CD14-positive monocyte (primary cell): Measurements from ENCODE around the gene MYO1E. TPM values are rescaled to one million over a fixed set of nuclear protein-coding genes. Genes with fewer than 3 reads are reported as not detected.

Source experiments
- DNase-seq, 3 donors: peaks; one replicate each; pipeline ENCODE4 v3.0.0-alpha.2; 2011 to 2022
- H2AFZ ChIP-seq: 2 replicates; pipeline ENCODE4 v1.6.0; 2012; ENCODE audit warnings: mild to moderate bottlenecking, low read depth, low read length, inconsistent platforms; ENCODE audit not compliant: insufficient read depth, poor library complexity, severe bottlenecking
- H3K27ac ChIP-seq, 2 donors: 1 replicate in 1 of 2; 2 replicates in 1 of 2; pipeline ENCODE4 v1.5.1; 2012 to 2013; ENCODE audit warnings: low read length in 2 of 2, control low read depth in 1 of 2, inconsistent platforms in 1 of 2, low read depth in 1 of 2, mild to moderate bottlenecking in 1 of 2
- H3K27me3 ChIP-seq, 2 donors: one replicate each; pipeline versions ENCODE4 v1.6.0 to v1.6.1; 2011 to 2013; ENCODE audit warnings: low read length in 2 of 2; ENCODE audit not compliant: control insufficient read depth in 2 of 2, insufficient read depth in 2 of 2
- H3K36me3 ChIP-seq, 2 donors: replicated peaks in 1 of 2; 1 replicate in 1 of 2; 2 replicates in 1 of 2; pipeline versions ENCODE4 v1.5.1 to v1.6.1; 2012 to 2013; ENCODE audit warnings: low read length in 2 of 2, control low read depth in 1 of 2, inconsistent platforms in 1 of 2, mild to moderate bottlenecking in 1 of 2; ENCODE audit not compliant: insufficient read depth in 2 of 2, control insufficient read depth in 1 of 2
- H3K4me1 ChIP-seq, 2 donors: 1 replicate in 1 of 2; 2 replicates in 1 of 2; pipeline versions ENCODE4 v1.5.1 to v1.6.1; 2012 to 2013; ENCODE audit warnings: low read length in 2 of 2, control low read depth in 1 of 2, inconsistent platforms in 1 of 2, mild to moderate bottlenecking in 1 of 2, moderate library complexity in 1 of 2; ENCODE audit not compliant: insufficient read depth in 2 of 2, control insufficient read depth in 1 of 2
- H3K4me2 ChIP-seq: replicated peaks from 2 replicates; pipeline ENCODE3; 2012; ENCODE audit warnings: low read length, moderate library complexity, mild to moderate bottlenecking; ENCODE audit not compliant: poor library complexity, severe bottlenecking; ENCODE audit errors: extremely low read depth
- H3K4me3 ChIP-seq, 3 experiments: fragments of 200-600 bp in 1 of 3; sonication (generic) in 1 of 3; replicated peaks in 1 of 3; 1 replicate in 2 of 3; 2 replicates in 1 of 3; pipeline ENCODE4 v1.5.1; 2011 to 2013; ENCODE audit warnings: low read length in 3 of 3, mild to moderate bottlenecking in 3 of 3, control low read depth in 2 of 3, low read depth in 2 of 3, inconsistent platforms in 1 of 3, moderate library complexity in 1 of 3
- H3K79me2 ChIP-seq: 2 replicates; pipeline ENCODE4 v1.6.0; 2012; ENCODE audit warnings: mild to moderate bottlenecking, control low read depth, inconsistent platforms, low read length, moderate library complexity; ENCODE audit not compliant: insufficient read depth
- H3K9ac ChIP-seq: 2 replicates; pipeline ENCODE4 v1.6.0; 2017; ENCODE audit warnings: low read length, mild to moderate bottlenecking; ENCODE audit not compliant: insufficient read depth, poor library complexity, severe bottlenecking
- H3K9me3 ChIP-seq, 2 donors: replicated peaks in 1 of 2; 1 replicate in 1 of 2; 2 replicates in 1 of 2; pipeline versions ENCODE4 v1.5.1 to v1.6.1; 2012 to 2013; ENCODE audit warnings: low read length in 2 of 2, control low read depth in 1 of 2; ENCODE audit not compliant: control insufficient read depth in 1 of 2, insufficient read depth in 1 of 2
- H4K20me1 ChIP-seq: 2 replicates; pipeline ENCODE4 v1.6.0; 2012; ENCODE audit warnings: mild to moderate bottlenecking, low read length, control low read depth, moderate library complexity; ENCODE audit not compliant: insufficient read depth
- H3K27ac Mint-ChIP-seq, 7 donors: one replicate each; pipeline ENCODE4 v1.8.0; 2020; ENCODE audit warnings: mild to moderate bottlenecking in 7 of 7, mixed read lengths in 7 of 7, moderate library complexity in 6 of 7, inconsistent platforms in 2 of 7
- H3K27me3 Mint-ChIP-seq, 3 donors: one replicate each; pipeline ENCODE4 v1.8.0; 2021 to 2022; ENCODE audit warnings: low read depth in 3 of 3, mild to moderate bottlenecking in 3 of 3, mixed read lengths in 3 of 3, moderate library complexity in 3 of 3, inconsistent platforms in 1 of 3
- H3K36me3 Mint-ChIP-seq, 2 donors: one replicate each; pipeline ENCODE4 v1.8.0; 2020; ENCODE audit warnings: mixed read lengths in 2 of 2, inconsistent platforms in 1 of 2, mild to moderate bottlenecking in 1 of 2
- H3K4me1 Mint-ChIP-seq: one replicate; pipeline ENCODE4 v1.8.0; 2020; ENCODE audit warnings: mild to moderate bottlenecking, mixed read lengths
- H3K4me3 Mint-ChIP-seq, 2 donors: one replicate each; pipeline ENCODE4 v1.8.0; 2020; ENCODE audit warnings: mild to moderate bottlenecking in 2 of 2, mixed read lengths in 2 of 2, moderate library complexity in 1 of 2
- H3K9me3 Mint-ChIP-seq, 7 donors: one replicate each; pipeline ENCODE4 v1.8.0; 2020 to 2022; ENCODE audit warnings: mixed read lengths in 7 of 7, mild to moderate bottlenecking in 6 of 7, moderate library complexity in 6 of 7, inconsistent platforms in 2 of 7
- CTCF ChIP-seq: fragments of 200-600 bp; IDR thresholded peaks from one replicate; pipeline ENCODE4 v1.8.0; 2022; ENCODE audit warnings: antibody characterized with exemption, mild to moderate bottlenecking
- WGBS: methylation state at CpG from one replicate; pipeline ENCODE4 v1.1.5; 2013; ENCODE audit warnings: missing lambda C conversion rate; ENCODE audit not compliant: insufficient coverage; 5-methylcytosine and 5-hydroxymethylcytosine counted together
- intact Hi-C, 2 donors: fragments of 100-400 bp; cut with micrococcal nuclease; formaldehyde crosslinking; loops; one replicate each; pipeline versions ENCODE4 v1.15.0 to v1.15.1; 2023
- polyA plus RNA-seq, 3 donors: library from polyadenylated mRNA; depleted of rRNA in 1 of 3; unstranded in 2 of 3; stranded (reverse) in 1 of 3; fragments of 300-500 nt in 2 of 3; fragments of >200 nt in 1 of 3; fragmentation: Illumina TruSeq in 2 of 3; gene quantifications; 1 replicate in 2 of 3; 2 replicates in 1 of 3; pipeline ENCODE4 v1.2.3, GENCODE V29; 2012 to 2021

Gene MYO1E
- polyA plus RNA-seq, 3 donors = 5.5 to 16.2 (median 6.2) TPM

- no peak overlapping the region for H3K27ac ChIP-seq
- no peak overlapping the region for H2AFZ ChIP-seq
- H3K36me3 ChIP-seq = peaks cover 5 to 8% of the 10 kb centered on the region in 2 donors
- peaks cover 10 to 37% of the 10 kb centered on the region in 2 donors for H3K36me3 Mint-ChIP-seq
- no peak overlapping the region for H3K27ac Mint-ChIP-seq
- H3K4me1 Mint-ChIP-seq = no peaks in the 10 kb centered on the region
- no peaks in the 10 kb centered on the region for H3K79me2 ChIP-seq
- H3K4me1 ChIP-seq = peaks cover 0 to 2% of the 10 kb centered on the region in 2 donors
- H4K20me1 ChIP-seq = no peaks in the 10 kb centered on the region
- H3K27me3 Mint-ChIP-seq = no peaks in the 10 kb centered on the region
- no peak for TF ChIP-seq CTCF
- WGBS = 83% methylated on average over 6 of the region's 8 CpGs
- no peaks in the 10 kb centered on the region for H3K27me3 ChIP-seq
- H3K9me3 ChIP-seq = no peaks in the 10 kb centered on the region
- H3K4me3 ChIP-seq = no peak overlapping the region
- intact Hi-C loops = no loop called here
- no peak overlapping the region for H3K4me2 ChIP-seq
- DNase-seq = no peak
- no peak overlapping the region for H3K4me3 Mint-ChIP-seq
- H3K9me3 Mint-ChIP-seq = no peaks in the 10 kb centered on the region
- H3K9ac ChIP-seq = no peak overlapping the region
Observed at GRCh38 chr15:59256482-59256881, 116.2 kb downstream of the MYO1E start.

- Histone ChIP-seq H3K4me3 (no peak overlapping the region), H4K20me1 (no peaks in the 10 kb centered on the region), H3K79me2 (no peaks in the 10 kb centered on the region), H3K27me3 (no peaks in the 10 kb centered on the region), H3K9ac (no peak overlapping the region), H3K9me3 (no peaks in the 10 kb centered on the region), H3K4me1 (peaks cover 3 to 9% of the 10 kb centered on the region in 2 donors), H3K4me2 (no peak overlapping the region), H3K27ac (no peak overlapping the region), H2AFZ (no peak overlapping the region), H3K36me3 (peaks cover 5 to 8% of the 10 kb centered on the region in 2 donors)
- Mint-ChIP-seq H3K27me3 (no peaks in the 10 kb centered on the region), H3K9me3 (no peaks in the 10 kb centered on the region), H3K4me1 (peaks cover 6% of the 10 kb centered on the region), H3K4me3 (no peak overlapping the region), H3K27ac (no peak overlapping the region), H3K36me3 (peaks cover 10 to 37% of the 10 kb centered on the region in 2 donors)
- no peak for DNase-seq
- 71% methylated on average over 4 of the region's 7 CpGs for WGBS
- no peak for TF ChIP-seq CTCF
- intact Hi-C loops = no loop called here
Observed at GRCh38 chr15:59255680-59256336, 116.9 kb downstream of the MYO1E start.
